ENCODE results near the gene CHFR. TPM values are rescaled to one million over a fixed set of nuclear protein-coding genes. Genes with fewer than 3 reads are reported as not detected.

Gene CHFR
- total and polyA plus RNA-seq, 4 donors, result 7.0 to 23.4 (median 14.6) TPM

DNA sequence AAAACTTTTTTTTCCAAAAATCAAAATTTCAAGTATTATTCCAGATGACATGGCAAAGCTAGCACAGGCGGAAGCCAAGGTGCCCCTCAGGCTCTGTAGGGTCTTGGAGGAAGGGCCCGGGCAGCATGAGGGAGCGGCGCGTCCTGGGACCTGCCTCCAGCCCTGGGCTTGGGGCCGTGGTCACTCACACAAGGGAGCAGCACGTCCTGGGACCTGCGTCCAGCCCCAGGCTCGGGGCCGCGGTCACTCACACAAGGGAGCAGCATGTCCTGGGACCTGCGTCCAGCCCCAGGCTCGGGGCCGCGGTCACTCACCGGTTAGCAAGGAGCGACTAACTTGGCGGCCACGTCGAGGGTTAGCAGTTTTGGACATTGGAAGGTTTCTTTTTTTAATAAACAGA lies 46.9 kb downstream of the CHFR start:
- TF ChIP-seq TAF1 (conservative IDR thresholded peaks at IDR 0.05) (no peak), JUND (IDR thresholded peaks at IDR 0.05) (no peak), GABPA (IDR thresholded peaks at IDR 0.05 in 1 of 2, conservative IDR thresholded peaks at IDR 0.05 in 1 of 2) (no peak), NR2F2 (IDR thresholded peaks at IDR 0.05) (no peak), RAD21 (IDR thresholded peaks at IDR 0.05) (no peak)
- H3K27me3 ChIP-seq (ENCODE audit: control insufficient read depth in 4 of 4, insufficient read depth in 4 of 4, low read length in 3 of 4), result no peaks in the 10 kb centered on the region
- H3K27ac ChIP-seq (ENCODE audit: low read depth in 1 of 2, low read length in 2 of 2), result no peak overlapping the region
- DNase-seq (ENCODE audit: low spot score), result no peak
- H3K4me3 ChIP-seq (ENCODE audit: low read depth in 1 of 3, low read length in 3 of 3), result no peak overlapping the region
- 94% methylated on average over 20 of the region's 20 CpGs for WGBS
- H3K36me3 ChIP-seq (ENCODE audit: control insufficient read depth in 4 of 4, insufficient read depth in 3 of 4, low read depth in 1 of 4, low read length in 3 of 4), result peaks cover 9 to 47% (median 21%) of the 10 kb centered on the region in 4 donors
- H3K9ac ChIP-seq (ENCODE audit: low read depth in 1 of 2, low read length in 2 of 2), result no peak overlapping the region
- H3K9me3 ChIP-seq (ENCODE audit: control insufficient read depth in 4 of 4, low read length in 3 of 4), result no peaks in the 10 kb centered on the region
- no peaks in the 10 kb centered on the region for H3K4me1 ChIP-seq (ENCODE audit: control insufficient read depth in 4 of 4, insufficient read depth in 4 of 4, low read length in 3 of 4)

DNA sequence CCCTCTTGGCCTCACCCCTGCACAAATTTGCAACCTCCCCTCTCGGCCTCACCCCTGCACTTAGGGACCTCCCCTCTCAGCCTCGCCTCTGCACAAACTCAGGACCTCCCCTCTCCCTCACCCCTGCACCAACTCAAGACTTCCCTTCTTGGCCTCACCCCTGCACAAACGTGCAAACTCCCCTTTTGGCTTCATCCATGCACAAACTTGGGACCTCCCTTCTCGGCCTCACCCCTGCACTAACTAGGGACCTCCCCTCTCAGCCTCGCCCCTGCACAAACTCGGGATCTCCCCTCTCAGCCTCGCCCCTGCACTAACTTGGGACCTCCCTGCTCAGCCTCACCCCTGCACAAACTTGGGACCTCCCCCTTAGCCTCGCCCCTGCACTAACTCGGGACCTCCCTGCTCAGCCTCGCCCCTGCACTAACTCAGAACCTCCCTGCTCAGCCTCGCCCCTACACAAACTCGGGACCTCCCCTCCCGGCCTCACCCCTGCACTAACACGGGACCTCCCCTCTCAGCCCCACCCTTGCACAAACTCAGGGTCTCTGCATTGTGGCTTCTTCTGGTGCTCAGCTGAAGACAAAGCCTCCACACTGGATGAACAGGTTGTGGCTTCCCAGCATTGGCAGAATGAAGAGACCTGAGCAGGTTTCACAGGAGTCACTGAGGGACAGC lies 47.7 kb downstream of the CHFR start:
- 91% methylated on average over 14 of the region's 14 CpGs for WGBS
- peaks cover 8 to 45% (median 21%) of the 10 kb centered on the region in 4 donors for H3K36me3 ChIP-seq (ENCODE audit: control insufficient read depth in 4 of 4, insufficient read depth in 3 of 4, low read depth in 1 of 4, low read length in 3 of 4)
- no peak for TF ChIP-seq HNF4G (IDR thresholded peaks at IDR 0.05)
- TF ChIP-seq, protein P1, sequence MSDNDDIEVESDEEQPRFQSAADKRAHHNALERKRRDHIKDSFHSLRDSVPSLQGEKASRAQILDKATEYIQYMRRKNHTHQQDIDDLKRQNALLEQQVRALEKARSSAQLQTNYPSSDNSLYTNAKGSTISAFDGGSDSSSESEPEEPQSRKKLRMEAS (IDR thresholded peaks at IDR 0.05), result no peak
- TF ChIP-seq, protein P2, sequence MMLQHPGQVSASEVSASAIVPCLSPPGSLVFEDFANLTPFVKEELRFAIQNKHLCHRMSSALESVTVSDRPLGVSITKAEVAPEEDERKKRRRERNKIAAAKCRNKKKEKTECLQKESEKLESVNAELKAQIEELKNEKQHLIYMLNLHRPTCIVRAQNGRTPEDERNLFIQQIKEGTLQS (IDR thresholded peaks at IDR 0.05), result no peak
- TF ChIP-seq TAF1 (conservative IDR thresholded peaks at IDR 0.05), result no peak
- no peak for TF ChIP-seq GABPA (IDR thresholded peaks at IDR 0.05 in 1 of 2, conservative IDR thresholded peaks at IDR 0.05 in 1 of 2)
- TF ChIP-seq RAD21 (IDR thresholded peaks at IDR 0.05), result no peak
- no peak for TF ChIP-seq SP1 (IDR thresholded peaks at IDR 0.05)
- TF ChIP-seq FOXA1 (IDR thresholded peaks at IDR 0.05), result no peak
- TF ChIP-seq JUND (IDR thresholded peaks at IDR 0.05), result no peak
- no peak for TF ChIP-seq EGR1 (IDR thresholded peaks at IDR 0.05; ENCODE audit: low read depth in 2 of 2)
- TF ChIP-seq, protein P3, sequence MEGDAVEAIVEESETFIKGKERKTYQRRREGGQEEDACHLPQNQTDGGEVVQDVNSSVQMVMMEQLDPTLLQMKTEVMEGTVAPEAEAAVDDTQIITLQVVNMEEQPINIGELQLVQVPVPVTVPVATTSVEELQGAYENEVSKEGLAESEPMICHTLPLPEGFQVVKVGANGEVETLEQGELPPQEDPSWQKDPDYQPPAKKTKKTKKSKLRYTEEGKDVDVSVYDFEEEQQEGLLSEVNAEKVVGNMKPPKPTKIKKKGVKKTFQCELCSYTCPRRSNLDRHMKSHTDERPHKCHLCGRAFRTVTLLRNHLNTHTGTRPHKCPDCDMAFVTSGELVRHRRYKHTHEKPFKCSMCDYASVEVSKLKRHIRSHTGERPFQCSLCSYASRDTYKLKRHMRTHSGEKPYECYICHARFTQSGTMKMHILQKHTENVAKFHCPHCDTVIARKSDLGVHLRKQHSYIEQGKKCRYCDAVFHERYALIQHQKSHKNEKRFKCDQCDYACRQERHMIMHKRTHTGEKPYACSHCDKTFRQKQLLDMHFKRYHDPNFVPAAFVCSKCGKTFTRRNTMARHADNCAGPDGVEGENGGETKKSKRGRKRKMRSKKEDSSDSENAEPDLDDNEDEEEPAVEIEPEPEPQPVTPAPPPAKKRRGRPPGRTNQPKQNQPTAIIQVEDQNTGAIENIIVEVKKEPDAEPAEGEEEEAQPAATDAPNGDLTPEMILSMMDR (IDR thresholded peaks at IDR 0.05; ENCODE audit: low read depth, low read length, missing input control), result no peak
- TF ChIP-seq RXRA (IDR thresholded peaks at IDR 0.05), result no peak
- TF ChIP-seq, protein P4, sequence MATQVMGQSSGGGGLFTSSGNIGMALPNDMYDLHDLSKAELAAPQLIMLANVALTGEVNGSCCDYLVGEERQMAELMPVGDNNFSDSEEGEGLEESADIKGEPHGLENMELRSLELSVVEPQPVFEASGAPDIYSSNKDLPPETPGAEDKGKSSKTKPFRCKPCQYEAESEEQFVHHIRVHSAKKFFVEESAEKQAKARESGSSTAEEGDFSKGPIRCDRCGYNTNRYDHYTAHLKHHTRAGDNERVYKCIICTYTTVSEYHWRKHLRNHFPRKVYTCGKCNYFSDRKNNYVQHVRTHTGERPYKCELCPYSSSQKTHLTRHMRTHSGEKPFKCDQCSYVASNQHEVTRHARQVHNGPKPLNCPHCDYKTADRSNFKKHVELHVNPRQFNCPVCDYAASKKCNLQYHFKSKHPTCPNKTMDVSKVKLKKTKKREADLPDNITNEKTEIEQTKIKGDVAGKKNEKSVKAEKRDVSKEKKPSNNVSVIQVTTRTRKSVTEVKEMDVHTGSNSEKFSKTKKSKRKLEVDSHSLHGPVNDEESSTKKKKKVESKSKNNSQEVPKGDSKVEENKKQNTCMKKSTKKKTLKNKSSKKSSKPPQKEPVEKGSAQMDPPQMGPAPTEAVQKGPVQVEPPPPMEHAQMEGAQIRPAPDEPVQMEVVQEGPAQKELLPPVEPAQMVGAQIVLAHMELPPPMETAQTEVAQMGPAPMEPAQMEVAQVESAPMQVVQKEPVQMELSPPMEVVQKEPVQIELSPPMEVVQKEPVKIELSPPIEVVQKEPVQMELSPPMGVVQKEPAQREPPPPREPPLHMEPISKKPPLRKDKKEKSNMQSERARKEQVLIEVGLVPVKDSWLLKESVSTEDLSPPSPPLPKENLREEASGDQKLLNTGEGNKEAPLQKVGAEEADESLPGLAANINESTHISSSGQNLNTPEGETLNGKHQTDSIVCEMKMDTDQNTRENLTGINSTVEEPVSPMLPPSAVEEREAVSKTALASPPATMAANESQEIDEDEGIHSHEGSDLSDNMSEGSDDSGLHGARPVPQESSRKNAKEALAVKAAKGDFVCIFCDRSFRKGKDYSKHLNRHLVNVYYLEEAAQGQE (IDR thresholded peaks at IDR 0.05), result no peak
- no peak for TF ChIP-seq NR2F2 (IDR thresholded peaks at IDR 0.05)
- TF ChIP-seq YY1 (IDR thresholded peaks at IDR 0.05), result no peak
- no peak for TF ChIP-seq FOXA2 (IDR thresholded peaks at IDR 0.05)
- TF ChIP-seq HNF4A (conservative IDR thresholded peaks at IDR 0.05), result no peak
- TF ChIP-seq, protein P5, sequence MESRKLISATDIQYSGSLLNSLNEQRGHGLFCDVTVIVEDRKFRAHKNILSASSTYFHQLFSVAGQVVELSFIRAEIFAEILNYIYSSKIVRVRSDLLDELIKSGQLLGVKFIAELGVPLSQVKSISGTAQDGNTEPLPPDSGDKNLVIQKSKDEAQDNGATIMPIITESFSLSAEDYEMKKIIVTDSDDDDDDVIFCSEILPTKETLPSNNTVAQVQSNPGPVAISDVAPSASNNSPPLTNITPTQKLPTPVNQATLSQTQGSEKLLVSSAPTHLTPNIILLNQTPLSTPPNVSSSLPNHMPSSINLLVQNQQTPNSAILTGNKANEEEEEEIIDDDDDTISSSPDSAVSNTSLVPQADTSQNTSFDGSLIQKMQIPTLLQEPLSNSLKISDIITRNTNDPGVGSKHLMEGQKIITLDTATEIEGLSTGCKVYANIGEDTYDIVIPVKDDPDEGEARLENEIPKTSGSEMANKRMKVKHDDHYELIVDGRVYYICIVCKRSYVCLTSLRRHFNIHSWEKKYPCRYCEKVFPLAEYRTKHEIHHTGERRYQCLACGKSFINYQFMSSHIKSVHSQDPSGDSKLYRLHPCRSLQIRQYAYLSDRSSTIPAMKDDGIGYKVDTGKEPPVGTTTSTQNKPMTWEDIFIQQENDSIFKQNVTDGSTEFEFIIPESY (IDR thresholded peaks at IDR 0.05), result no peak

More for the DNA sequence above, 47.7 kb downstream of the CHFR start:
- no peak overlapping the region for H3K4me3 ChIP-seq (ENCODE audit: low read depth in 1 of 3, low read length in 3 of 3)
- H3K27me3 ChIP-seq (ENCODE audit: control insufficient read depth in 4 of 4, insufficient read depth in 4 of 4, low read length in 3 of 4), result no peaks in the 10 kb centered on the region
- H3K9me3 ChIP-seq (ENCODE audit: control insufficient read depth in 4 of 4, low read length in 3 of 4), result no peaks in the 10 kb centered on the region
- H3K9ac ChIP-seq (ENCODE audit: low read depth in 1 of 2, low read length in 2 of 2), result no peak overlapping the region
- H3K4me1 ChIP-seq (ENCODE audit: control insufficient read depth in 4 of 4, insufficient read depth in 4 of 4, low read length in 3 of 4), result no peaks in the 10 kb centered on the region
- DNase-seq (ENCODE audit: low spot score), result no peak
- H3K27ac ChIP-seq (ENCODE audit: low read depth in 1 of 2, low read length in 2 of 2), result no peak overlapping the region
